ENCODE results near the gene POLD2.
"Not testable (repeated sequence)": the region's sequence is repeated elsewhere in the genome, so short reads cannot be mapped to it uniquely, and the experiment has no call there.

Gene POLD2

GRCh38 chr7:44123190-44124003 is at the start of gene POLD2:
Gene POLD2, minus strand, starts transcription at chr7:44123548. Its CDS starts 1,495 bp downstream, at chr7:44122053.
- TF ChIP-seq, protein P1, sequence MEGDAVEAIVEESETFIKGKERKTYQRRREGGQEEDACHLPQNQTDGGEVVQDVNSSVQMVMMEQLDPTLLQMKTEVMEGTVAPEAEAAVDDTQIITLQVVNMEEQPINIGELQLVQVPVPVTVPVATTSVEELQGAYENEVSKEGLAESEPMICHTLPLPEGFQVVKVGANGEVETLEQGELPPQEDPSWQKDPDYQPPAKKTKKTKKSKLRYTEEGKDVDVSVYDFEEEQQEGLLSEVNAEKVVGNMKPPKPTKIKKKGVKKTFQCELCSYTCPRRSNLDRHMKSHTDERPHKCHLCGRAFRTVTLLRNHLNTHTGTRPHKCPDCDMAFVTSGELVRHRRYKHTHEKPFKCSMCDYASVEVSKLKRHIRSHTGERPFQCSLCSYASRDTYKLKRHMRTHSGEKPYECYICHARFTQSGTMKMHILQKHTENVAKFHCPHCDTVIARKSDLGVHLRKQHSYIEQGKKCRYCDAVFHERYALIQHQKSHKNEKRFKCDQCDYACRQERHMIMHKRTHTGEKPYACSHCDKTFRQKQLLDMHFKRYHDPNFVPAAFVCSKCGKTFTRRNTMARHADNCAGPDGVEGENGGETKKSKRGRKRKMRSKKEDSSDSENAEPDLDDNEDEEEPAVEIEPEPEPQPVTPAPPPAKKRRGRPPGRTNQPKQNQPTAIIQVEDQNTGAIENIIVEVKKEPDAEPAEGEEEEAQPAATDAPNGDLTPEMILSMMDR (IDR thresholded peaks at IDR 0.05; ENCODE audit: extremely low read depth, missing control alignments), result no peak
- peak; percentile 100 for DNase-seq (ENCODE audit: low spot score)

DNA sequence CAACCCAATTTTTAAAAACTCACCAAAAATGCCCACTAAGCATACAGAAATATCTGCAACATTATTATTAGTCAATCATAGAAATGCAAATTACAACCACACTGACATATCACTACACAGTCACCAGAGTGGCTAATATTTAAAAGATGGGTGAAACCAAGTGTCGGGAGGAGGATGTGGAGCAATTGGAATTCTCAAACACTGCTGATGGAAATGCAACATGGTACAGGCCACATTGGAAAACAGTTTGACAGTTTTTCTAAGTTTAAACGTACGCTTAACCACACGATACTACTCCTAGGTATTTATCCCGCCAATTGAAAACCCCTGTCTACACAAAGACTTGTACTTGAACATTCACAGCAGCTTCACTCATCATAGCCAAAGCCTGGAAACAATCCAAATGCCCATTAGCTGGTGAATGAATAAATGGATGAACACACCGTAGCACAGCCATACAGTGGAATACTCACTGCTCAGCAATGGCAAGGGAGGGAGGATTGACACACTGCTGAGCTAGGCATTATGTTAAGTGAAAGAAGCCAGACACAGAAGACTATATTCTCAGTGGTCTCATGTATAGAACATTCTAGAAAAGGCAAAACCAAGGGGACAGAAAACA is 49.6 kb upstream of the POLD2 start:
- no peak for DNase-seq (ENCODE audit: low spot score)
- TF ChIP-seq, protein P1 (IDR thresholded peaks at IDR 0.05; ENCODE audit: extremely low read depth, missing control alignments), result no peak

DNA sequence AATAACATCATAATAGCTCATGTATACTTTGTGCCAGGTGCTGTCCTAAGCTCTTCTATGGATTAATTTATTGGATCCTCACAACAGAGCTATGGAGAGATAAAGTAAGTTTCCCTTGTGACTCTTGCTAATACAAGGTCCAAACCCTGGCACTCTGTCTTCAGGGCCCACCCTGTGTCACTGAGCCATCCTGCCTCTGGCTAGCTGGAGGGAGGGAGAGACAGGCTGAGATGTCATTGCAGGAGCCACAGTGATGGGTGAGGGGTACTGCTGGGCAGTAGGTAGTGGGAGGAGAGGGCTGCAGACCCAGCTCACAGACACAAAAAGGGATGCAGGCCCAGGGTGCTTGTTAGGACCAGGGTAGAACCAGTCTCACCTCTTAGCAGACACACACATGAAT is 49.0 kb upstream of the POLD2 start:
- TF ChIP-seq, protein P1 (IDR thresholded peaks at IDR 0.05; ENCODE audit: extremely low read depth, missing control alignments), result no peak
- DNase-seq (ENCODE audit: low spot score), result no peak

GRCh38 chr7:44171901-44172300 is 48.6 kb upstream of the POLD2 start:
- DNase-seq (ENCODE audit: low spot score), result not testable (repeated sequence)

DNA sequence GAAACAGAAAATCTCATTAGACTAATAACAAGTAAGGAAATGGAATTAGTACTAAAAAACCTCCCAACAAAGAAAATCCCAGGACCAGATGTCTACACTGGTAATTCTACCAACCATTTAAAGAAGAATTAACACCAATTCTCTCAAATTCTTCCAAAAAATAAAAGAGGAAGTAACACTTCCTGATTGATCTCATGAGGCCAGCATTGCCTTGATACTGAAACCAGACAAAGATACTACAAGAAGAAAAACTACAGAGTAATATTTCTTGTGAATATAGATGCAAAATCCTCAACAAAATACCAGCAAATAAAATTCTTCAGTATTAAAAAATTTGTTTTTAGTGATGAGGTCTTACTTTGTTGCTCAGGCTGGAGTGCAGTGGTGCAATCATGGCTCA is 44.6 kb upstream of the POLD2 start:
- TF ChIP-seq, protein P1 (IDR thresholded peaks at IDR 0.05; ENCODE audit: extremely low read depth, missing control alignments), result no peak
- no peak for DNase-seq (ENCODE audit: low spot score)

DNA sequence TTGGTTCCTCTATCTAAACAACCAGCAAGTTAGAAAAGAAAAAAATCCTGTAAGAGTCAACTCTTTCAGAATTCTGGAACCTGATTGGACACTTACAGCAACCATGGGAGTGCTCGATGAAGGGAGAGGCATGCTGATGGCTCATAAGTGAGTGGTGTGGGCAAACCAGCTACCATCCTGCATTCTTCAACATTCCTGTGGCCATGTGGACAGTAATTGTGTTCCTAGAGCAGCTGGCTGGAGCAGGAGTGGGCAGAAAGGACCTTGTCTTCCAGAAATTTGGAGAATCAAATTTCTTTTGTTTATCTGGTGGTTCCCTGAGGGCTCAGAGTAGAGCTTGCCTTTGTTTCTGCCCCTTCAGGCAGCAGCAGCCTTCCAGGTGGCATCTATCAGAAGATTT is 40.2 kb upstream of the POLD2 start:
- TF ChIP-seq, protein P1 (IDR thresholded peaks at IDR 0.05; ENCODE audit: extremely low read depth, missing control alignments), result no peak
- DNase-seq (ENCODE audit: low spot score), result no peak

DNA sequence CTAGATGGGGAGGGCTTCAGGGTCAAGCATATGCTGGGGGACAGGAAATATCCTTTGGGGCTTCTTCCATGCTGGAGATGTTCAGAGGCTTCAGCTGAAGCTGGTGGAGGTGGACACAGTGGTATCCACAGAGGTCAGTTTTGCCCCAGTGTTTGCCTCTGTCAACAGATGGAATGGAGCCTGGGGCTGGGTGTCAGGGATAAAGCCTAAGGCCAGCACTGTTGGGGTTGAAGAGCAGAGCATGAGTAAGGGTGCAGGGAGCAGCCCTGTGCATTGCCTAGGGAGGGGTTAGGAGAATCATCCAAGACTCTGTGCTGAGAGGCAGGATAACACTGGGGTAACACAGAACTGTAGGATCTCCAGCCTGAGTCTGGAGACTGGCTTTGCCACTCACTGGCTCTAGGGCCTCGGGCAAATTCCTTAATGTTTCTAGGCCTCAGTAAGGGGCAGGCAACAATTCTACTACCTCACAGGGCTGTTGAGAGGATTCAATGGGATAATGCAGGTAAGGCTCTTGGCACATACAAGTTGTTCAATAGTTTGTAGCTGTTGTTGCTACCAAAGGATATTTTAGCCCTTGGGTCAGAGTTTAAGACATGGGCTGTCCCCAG is 39.5 kb upstream of the POLD2 start:
- no peak for DNase-seq (ENCODE audit: low spot score)

More for the DNA sequence above, 39.5 kb upstream of the POLD2 start:
- TF ChIP-seq, protein P1 (IDR thresholded peaks at IDR 0.05; ENCODE audit: extremely low read depth, missing control alignments), result no peak

Measured in GM20000 (cell line).